ENCODE data around the gene TMEM170B.

DNA sequence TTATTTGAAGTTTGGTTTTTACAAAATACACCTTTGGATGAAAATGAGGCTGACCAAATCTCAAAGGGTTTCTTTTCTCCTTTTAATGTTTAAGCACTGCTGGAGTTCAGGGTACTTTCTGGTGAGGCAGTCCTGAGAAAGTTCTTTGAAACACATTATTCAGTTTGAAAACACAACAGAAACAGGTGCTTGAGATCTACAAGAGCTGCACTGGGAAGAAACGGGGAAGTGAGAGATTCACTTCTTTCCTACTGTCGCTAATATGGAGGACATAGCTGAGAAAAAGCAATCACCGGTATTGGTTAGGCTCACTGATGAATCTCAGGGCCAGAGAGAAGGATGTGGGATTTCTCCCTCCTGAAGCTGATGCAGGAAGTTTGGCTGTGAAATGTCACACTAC, 22.9 kb upstream of the TMEM170B start:
- TF ChIP-seq, protein P1, sequence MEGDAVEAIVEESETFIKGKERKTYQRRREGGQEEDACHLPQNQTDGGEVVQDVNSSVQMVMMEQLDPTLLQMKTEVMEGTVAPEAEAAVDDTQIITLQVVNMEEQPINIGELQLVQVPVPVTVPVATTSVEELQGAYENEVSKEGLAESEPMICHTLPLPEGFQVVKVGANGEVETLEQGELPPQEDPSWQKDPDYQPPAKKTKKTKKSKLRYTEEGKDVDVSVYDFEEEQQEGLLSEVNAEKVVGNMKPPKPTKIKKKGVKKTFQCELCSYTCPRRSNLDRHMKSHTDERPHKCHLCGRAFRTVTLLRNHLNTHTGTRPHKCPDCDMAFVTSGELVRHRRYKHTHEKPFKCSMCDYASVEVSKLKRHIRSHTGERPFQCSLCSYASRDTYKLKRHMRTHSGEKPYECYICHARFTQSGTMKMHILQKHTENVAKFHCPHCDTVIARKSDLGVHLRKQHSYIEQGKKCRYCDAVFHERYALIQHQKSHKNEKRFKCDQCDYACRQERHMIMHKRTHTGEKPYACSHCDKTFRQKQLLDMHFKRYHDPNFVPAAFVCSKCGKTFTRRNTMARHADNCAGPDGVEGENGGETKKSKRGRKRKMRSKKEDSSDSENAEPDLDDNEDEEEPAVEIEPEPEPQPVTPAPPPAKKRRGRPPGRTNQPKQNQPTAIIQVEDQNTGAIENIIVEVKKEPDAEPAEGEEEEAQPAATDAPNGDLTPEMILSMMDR (IDR thresholded peaks at IDR 0.05; ENCODE audit: borderline replicate concordance, extremely low read depth, low read length, poor library complexity, severe bottlenecking) = no peak
- TF ChIP-seq EZH2 (IDR thresholded peaks at IDR 0.05; ENCODE audit: borderline replicate concordance, low read depth, low read length, severe bottlenecking) = no peak

All from DND-41 (cell line).